Osteoblast (primary cell): ENCODE data around the gene PTPRC. TPM values are rescaled to one million over a fixed set of nuclear protein-coding genes. Genes with fewer than 3 reads are reported as not detected.
A peak's percentile ranks its signal among the peaks of the same experiment; 100 is the strongest.
"Not testable (repeated sequence)": the region's sequence is repeated elsewhere in the genome, so short reads cannot be mapped to it uniquely, and the experiment has no call there.

Experiments used
- DNase-seq: peaks from one replicate; pipeline ENCODE4 v3.0.0; 2011; ENCODE audit warnings: low spot score, mixed read lengths; ENCODE audit not compliant: insufficient read length; ENCODE audit errors: missing footprints
- H2AFZ ChIP-seq: 2 replicates; pipeline ENCODE4 v1.6.0; 2011; ENCODE audit warnings: mild to moderate bottlenecking, low read length
- H3K27ac ChIP-seq: 2 replicates; pipeline ENCODE4 v1.5.1; 2011; ENCODE audit warnings: mild to moderate bottlenecking, low read depth, low read length, moderate library complexity
- H3K27me3 ChIP-seq: 2 replicates; pipeline ENCODE4 v1.6.0; 2012; ENCODE audit warnings: mild to moderate bottlenecking, control low read depth, inconsistent platforms, low read length, moderate library complexity; ENCODE audit not compliant: insufficient read depth
- H3K36me3 ChIP-seq: 2 replicates; pipeline ENCODE4 v1.5.1; 2011; ENCODE audit warnings: mild to moderate bottlenecking, low read length, control low read depth, moderate library complexity; ENCODE audit not compliant: insufficient read depth
- H3K4me1 ChIP-seq: 2 replicates; pipeline ENCODE4 v1.5.1; 2011; ENCODE audit warnings: mild to moderate bottlenecking, low read length, control low read depth, moderate library complexity; ENCODE audit not compliant: insufficient read depth
- H3K4me2 ChIP-seq: 2 replicates; pipeline ENCODE4 v1.6.0; 2011; ENCODE audit warnings: mild to moderate bottlenecking, low read length; ENCODE audit not compliant: insufficient read depth
- H3K4me3 ChIP-seq: fragments of 200-600 bp; sonication (generic); 3 replicates; pipeline ENCODE4 v1.5.1; 2012; ENCODE audit warnings: mild to moderate bottlenecking, low read length, inconsistent platforms; ENCODE audit not compliant: insufficient read depth
- H3K79me2 ChIP-seq: 2 replicates; pipeline ENCODE4 v1.6.0; 2012; ENCODE audit warnings: mild to moderate bottlenecking, low read length, control low read depth, inconsistent platforms; ENCODE audit not compliant: insufficient read depth
- H3K9me3 ChIP-seq: 2 replicates; pipeline ENCODE4 v1.5.1; 2011; ENCODE audit warnings: low read depth, low read length, control low read depth
- H4K20me1 ChIP-seq: 2 replicates; pipeline ENCODE4 v1.6.0; 2012; ENCODE audit warnings: mild to moderate bottlenecking, low read length, control low read depth; ENCODE audit not compliant: insufficient read depth
- CTCF ChIP-seq: IDR thresholded peaks from 2 replicates; pipeline ENCODE4 v1.5.1; 2011; ENCODE audit warnings: mild to moderate bottlenecking, low read depth, low read length, moderate library complexity; ENCODE audit errors: extremely low read depth
- total RNA-seq: library from RNA; depleted of rRNA; stranded (reverse); fragments of >200 nt; gene quantifications from 2 replicates; pipeline ENCODE4 v1.2.3, GENCODE V29; 2012

Gene PTPRC
- total RNA-seq, 1 donor = 1.1 TPM

DNA sequence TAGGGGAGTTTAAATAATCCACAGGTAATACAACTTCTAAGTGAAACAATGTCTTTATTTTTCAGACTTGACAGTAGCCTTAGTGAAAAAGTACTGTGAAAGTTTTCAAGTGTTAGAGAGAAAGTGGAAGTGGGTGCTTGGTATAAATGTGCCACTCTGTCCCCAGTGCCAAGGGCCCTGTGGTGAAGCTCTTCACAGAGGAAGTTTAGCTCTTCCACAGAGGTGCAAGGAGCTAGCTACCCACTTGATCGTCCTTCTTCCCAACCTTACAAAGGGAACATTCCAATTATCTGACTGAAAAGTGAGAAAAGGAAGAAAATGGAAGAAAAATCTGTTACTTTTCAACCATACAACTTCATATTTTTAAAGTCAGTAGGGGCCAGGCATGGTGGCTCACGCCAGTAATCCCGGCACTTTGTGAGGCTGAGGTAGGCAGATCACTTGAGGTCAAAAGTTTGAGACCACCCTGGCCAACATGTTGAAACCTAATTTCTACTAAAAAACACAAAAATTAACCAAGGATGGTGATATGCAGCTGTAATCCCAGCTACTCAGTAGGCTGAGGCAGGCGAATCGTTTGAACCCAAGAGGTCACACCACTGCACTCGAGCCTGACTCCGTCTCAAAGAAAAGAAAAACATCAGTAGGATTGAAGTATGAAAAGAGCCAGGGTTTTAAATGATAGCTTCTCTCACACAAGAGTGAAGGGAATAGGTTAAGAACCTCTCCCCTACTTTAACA is 41.0 kb upstream of the PTPRC start:
- Histone ChIP-seq H2AFZ (peak overlapping the region; percentile 63), H3K4me2 (no peak overlapping the region), H4K20me1 (no peaks in the 10 kb centered on the region), H3K4me3 (no peak overlapping the region), H3K79me2 (no peaks in the 10 kb centered on the region), H3K36me3 (no peaks in the 10 kb centered on the region), H3K4me1 (peaks cover 9% of the 10 kb centered on the region), H3K27ac (no peak overlapping the region), H3K9me3 (no peaks in the 10 kb centered on the region), H3K27me3 (no peaks in the 10 kb centered on the region)
- DNase-seq = no peak
- TF ChIP-seq CTCF = no peak

GRCh38 chr1:198598796-198599321 is 40.0 kb upstream of the PTPRC start:
- Histone ChIP-seq H3K79me2 (no peaks in the 10 kb centered on the region), H3K27ac (no peak overlapping the region), H3K36me3 (no peaks in the 10 kb centered on the region), H3K27me3 (no peaks in the 10 kb centered on the region), H3K4me1 (peaks cover 9% of the 10 kb centered on the region), H4K20me1 (no peaks in the 10 kb centered on the region), H3K4me2 (no peak overlapping the region), H3K9me3 (no peaks in the 10 kb centered on the region), H2AFZ (no peak overlapping the region), H3K4me3 (no peak overlapping the region)
- no peak for TF ChIP-seq CTCF
- peak; percentile 53 for DNase-seq

DNA sequence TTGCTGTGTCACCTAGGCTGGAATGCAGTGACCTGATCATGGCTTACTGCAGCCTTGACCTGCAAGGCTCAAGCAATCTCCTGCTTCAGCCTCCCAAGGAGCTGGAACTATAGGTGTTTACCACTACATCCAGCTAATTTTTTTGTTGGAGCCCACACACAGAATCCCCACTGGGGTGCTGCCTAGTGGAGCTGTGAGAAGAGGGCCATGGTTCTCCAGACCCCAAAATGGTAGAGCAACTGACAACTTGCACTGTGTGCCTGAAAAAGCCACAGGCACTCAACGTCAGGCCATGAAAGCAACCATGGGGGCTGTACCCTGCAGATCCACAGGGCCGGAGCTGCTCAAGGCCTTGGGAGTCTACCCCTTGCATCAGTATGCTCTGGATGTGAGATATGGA is 39.1 kb upstream of the PTPRC start:
- no peaks in the 10 kb centered on the region for H3K36me3 ChIP-seq
- no peaks in the 10 kb centered on the region for H3K9me3 ChIP-seq
- no peaks in the 10 kb centered on the region for H3K79me2 ChIP-seq
- H2AFZ ChIP-seq = no peak overlapping the region
- H4K20me1 ChIP-seq = no peaks in the 10 kb centered on the region
- H3K27ac ChIP-seq = no peak overlapping the region
- no peak for TF ChIP-seq CTCF
- no peaks in the 10 kb centered on the region for H3K27me3 ChIP-seq
- no peak for DNase-seq
- H3K4me2 ChIP-seq = no peak overlapping the region
- H3K4me3 ChIP-seq = no peak overlapping the region
- H3K4me1 ChIP-seq = peaks cover 9% of the 10 kb centered on the region

- Histone ChIP-seq H3K79me2 (no peaks in the 10 kb centered on the region), H4K20me1 (no peaks in the 10 kb centered on the region), H3K27me3 (no peaks in the 10 kb centered on the region), H3K36me3 (no peaks in the 10 kb centered on the region), H3K9me3 (no peaks in the 10 kb centered on the region), H3K4me1 (peaks cover 9% of the 10 kb centered on the region), H3K4me3 (no peak overlapping the region), H3K4me2 (no peak overlapping the region), H3K27ac (no peak overlapping the region), H2AFZ (no peak overlapping the region)
- no peak for TF ChIP-seq CTCF
- DNase-seq = no peak
Measured at GRCh38 chr1:198600906-198601305, 37.9 kb upstream of the PTPRC start.

- not testable (repeated sequence) for H3K4me1 ChIP-seq, DNase-seq, H3K27me3 ChIP-seq, H3K79me2 ChIP-seq, H4K20me1 ChIP-seq, H3K4me2 ChIP-seq, H3K4me3 ChIP-seq, H3K9me3 ChIP-seq, H2AFZ ChIP-seq, H3K27ac ChIP-seq, H3K36me3 ChIP-seq
Measured at GRCh38 chr1:198601310-198601709, 37.5 kb upstream of the PTPRC start.
